GM21786 (cell line): ENCODE measurements around the gene CTNND2.
"Not testable (repeated sequence)": the region's sequence is repeated elsewhere in the genome, so short reads cannot be mapped to it uniquely, and the experiment has no call there.

Experiments used
- ATAC-seq: cut with Tn5 transposase; IDR thresholded peaks from one replicate; pipeline ENCODE4 v1.9.1; 2021; ENCODE audit not compliant: unreplicated experiment

CTNND2 gene

GRCh38 chr5:11130131-11130530 is 774.1 kb downstream of the CTNND2 start:
- ATAC-seq = no peak

- ATAC-seq = no peak
Observed at GRCh38 chr5:11128021-11128420, 776.2 kb downstream of the CTNND2 start.

DNA sequence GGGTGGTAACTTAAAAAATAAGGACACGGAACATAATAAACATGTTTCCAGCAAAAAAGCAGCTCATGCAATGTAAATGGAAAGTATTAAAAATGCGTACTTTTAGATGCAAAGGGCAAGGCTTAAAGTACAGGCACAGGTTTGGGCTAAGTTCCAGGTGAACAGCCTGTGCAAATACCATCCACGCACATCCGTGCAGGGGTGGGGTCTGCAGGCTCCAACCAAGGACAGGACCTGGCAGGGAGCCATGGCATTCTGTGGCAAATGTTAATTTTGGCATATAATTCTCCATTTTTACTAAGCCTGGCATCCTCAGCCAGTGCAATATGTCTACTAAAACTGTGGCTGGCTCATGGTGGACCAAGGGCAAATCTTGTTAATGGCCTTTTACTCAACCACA is 777.4 kb downstream of the CTNND2 start:
- ATAC-seq = no peak

- ATAC-seq = no peak
Observed at GRCh38 chr5:11121885-11122284, 782.4 kb downstream of the CTNND2 start.

DNA sequence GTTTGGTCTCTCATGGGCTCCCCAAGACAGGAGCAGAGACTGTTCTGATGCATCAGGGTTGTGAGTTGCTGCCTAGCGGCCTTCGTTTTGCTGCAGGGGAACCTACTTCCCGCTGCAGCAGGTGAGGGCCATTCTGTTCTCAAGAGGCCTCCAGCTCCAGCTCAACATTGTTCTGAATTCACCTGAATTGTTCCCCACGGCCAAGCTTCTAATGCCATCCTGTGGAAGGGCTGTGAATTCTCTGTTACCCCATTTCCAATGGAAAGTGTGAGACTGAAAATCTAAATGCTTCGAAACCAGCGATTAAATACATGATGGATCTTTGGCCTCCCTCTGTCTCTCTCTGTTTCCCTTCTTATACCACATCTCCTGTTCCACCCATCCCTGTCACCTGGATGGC is 794.1 kb downstream of the CTNND2 start:
- no peak for ATAC-seq

DNA sequence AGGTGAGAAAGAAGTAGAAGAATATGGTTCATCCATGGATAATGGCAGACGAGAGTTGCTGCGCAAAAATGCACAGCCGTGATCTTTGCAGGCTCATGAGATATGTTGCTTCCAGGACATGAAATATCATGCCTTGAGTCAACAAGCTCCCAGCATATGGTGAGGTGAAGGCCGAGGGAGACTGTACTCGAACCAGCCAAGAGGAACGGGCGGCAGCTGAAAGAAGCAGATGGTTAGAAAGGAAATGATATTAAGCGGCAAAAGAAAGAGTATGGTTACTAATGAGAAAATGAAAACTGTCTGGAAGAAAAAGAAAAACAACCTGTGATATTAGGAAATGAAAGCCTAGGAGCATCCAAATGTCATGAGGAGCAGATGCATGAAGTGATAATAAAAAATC is 798.5 kb downstream of the CTNND2 start:
- ATAC-seq = no peak

GRCh38 chr5:11104651-11105112 is 799.6 kb downstream of the CTNND2 start:
- no peak for ATAC-seq

DNA sequence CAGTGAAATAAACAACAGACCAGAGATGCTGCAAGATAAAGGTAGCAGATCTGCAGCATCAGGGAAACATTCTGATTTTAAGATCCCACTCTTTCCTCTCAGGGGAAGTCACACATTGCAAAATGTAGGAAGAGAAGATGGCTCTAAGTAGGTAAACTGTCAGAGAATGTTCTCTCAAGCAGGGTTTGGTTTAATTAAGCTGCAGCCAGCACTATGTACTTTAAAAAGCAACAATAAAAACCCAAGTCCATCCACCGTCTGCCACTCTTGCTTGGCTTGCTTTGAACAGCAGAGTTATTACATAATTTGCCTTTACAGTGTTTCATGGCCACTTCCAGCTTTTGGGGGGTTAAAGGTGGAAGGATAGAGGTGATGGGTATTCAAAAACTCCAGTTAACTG is 800.0 kb downstream of the CTNND2 start:
- ATAC-seq = no peak

DNA sequence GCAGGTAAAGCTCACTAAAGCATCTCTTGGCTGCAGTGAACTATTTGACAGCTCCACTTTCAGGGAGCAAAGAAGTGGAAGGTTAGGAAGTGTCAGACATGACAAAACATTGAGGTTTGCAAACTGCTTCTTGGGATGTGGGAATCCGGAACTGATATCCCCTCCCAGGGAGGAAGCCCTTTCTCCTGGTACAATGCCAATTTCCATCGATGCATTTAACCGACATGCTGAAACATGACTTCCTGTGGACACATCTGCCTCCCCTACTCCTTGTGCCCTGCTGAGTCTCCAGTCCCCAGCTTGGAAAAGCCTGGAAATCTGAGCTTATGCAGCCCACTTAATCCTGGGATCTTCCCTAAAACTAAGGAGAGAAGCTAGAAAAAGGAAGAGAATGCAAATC is 820.1 kb downstream of the CTNND2 start:
- ATAC-seq = no peak

DNA sequence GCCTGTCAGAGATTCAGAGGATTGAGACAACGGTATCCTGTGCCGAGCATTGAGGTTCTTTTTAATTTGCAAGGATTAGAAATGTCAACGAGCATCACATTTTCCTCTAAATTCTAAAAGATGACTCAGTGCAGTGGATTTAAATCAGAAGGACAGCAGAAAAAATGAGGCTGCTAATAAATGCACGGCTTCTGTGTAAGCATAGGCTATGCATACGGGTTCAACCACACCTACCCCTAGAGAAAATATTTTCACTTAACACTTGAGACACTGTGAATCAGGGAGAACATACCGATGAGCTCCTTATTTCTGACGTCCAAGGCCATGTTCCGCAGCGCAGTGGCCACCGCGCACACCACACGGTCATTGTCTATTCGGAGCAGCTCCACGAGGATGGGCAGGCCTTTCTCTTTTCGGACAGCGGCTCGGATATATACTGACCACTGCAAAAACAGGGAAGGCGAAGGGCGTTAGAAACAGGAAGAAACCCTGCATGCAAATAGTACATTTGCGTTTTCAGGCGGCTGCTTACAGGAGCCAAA is 821.8 kb downstream of the CTNND2 start:
- ATAC-seq = no peak

DNA sequence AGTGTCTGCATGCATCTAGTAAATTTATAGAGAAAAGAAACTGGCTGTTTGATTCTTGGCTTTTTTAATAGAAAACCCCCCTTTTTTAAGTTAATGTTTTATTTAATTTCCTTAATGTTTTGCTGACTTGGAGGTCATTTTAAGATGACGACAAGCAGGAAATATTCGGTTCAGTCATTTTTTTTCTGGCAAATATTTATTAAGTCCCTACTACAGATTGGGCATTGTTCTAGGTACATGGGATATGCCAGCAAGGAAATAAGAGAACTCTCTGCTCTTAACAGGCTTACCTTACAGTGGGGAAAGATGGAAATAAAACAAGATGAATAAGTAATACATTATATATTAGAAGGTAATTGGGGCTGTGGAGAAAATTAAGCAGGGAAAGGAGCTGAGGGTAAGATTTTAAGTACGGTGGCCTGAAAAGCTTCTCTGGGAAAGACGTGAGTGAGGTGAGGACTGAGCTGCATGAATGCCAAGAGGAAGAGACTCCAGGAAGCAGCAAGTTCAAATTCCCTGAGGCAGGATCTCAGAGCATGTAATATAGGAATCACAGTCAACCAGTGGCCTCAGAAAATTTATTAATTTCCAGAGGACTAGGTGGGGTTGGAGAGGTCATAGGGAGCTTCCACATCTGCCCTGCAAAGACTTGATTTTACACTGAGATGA is 827.2 kb downstream of the CTNND2 start:
- ATAC-seq = no peak

- ATAC-seq = no peak
Observed at GRCh38 chr5:11075035-11075805, 829.0 kb downstream of the CTNND2 start.

DNA sequence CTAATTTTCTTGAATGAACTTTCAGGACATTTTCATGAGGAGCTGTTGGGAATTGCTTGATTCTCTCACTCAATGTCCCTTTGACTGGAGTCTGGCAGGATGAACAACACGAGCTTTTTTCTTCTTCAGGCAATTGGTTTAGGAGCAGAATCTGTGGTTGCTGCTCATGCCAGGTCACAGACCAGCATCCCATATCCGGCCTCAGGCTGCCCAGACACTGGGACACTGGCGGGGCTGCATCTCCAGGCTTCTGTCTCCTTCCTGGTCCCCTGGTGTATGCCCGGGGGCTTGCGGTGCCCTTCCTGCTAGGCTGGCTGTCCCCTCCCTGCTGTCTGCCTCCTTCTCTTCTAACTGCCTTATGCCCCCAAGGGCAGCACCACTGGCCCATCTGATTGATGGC is 831.7 kb downstream of the CTNND2 start:
- no peak for ATAC-seq

GRCh38 chr5:11072076-11072475 is 832.2 kb downstream of the CTNND2 start:
- no peak for ATAC-seq

- ATAC-seq = no peak
Observed at GRCh38 chr5:11069041-11069440, 835.2 kb downstream of the CTNND2 start.

DNA sequence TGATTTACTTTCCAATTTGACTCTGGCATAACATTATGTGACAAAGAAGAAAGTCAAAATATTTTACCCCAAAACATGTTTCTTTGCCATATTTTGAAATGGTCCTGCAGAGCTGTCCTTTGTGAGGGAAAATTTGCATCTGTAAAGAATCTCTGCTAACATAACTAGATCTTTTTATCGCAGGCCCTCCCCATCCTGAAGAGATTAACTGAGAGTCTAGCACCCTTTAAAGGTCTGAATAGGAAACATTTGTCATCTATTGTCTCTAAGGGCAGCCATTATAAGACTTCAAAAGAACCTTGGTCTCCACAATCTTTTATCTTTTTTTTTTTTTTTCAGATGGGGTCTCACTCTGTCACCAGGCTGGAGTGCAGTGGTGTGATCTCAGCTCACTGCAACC is 838.5 kb downstream of the CTNND2 start:
- ATAC-seq = not testable (repeated sequence)

GRCh38 chr5:11064763-11065450 is 839.3 kb downstream of the CTNND2 start:
- no peak for ATAC-seq

DNA sequence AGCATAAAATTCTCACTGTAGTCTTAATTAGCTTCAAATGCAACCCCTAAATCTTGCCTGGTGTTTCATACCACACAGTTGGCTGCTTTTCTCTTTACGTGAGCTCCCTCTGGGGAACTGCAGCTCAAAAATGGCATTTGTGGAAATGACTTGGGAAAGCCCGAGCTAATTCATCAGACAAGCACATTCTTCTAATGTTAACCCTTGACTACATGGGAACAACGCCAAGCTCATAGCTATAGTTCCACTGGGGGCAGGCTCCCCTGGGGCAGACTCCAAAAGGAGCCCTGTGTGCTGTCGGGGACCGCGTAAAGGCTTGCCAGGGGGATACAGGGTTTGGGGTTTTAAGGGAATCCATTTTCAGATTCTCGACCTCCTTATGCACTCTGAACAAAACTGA is 841.8 kb downstream of the CTNND2 start:
- no peak for ATAC-seq

GRCh38 chr5:11056560-11056959 is 847.7 kb downstream of the CTNND2 start:
- ATAC-seq = no peak

GRCh38 chr5:11054014-11054413 is 850.2 kb downstream of the CTNND2 start:
- no peak for ATAC-seq

- no peak for ATAC-seq
Observed at GRCh38 chr5:11052871-11053270, 851.4 kb downstream of the CTNND2 start.
